ENCODE results near the gene PMEPA1.

PMEPA1 gene

GRCh38 chr20:57713951-57714350 is 4.1 kb upstream of the PMEPA1 start:
- no peaks in the 10 kb centered on the region for H3K36me3 Mint-ChIP-seq (ENCODE audit: low read depth)
- H3K9me3 Mint-ChIP-seq = no peaks in the 10 kb centered on the region
- H3K4me1 Mint-ChIP-seq = peaks cover 61% of the 10 kb centered on the region
- no peak for TF ChIP-seq CTCF (IDR thresholded peaks at IDR 0.05; ENCODE audit: unreplicated experiment in 3 of 3)
- H3K27ac Mint-ChIP-seq = no peak overlapping the region
- no peaks in the 10 kb centered on the region for H3K27me3 Mint-ChIP-seq (ENCODE audit: low read depth)
- H3K4me3 Mint-ChIP-seq = no peak overlapping the region

- Mint-ChIP-seq H3K9me3 (no peaks in the 10 kb centered on the region), H3K4me3 (peak overlapping the region in 2 of 3 experiments; percentile 24 to 41), H3K27me3 (ENCODE audit: low read depth) (no peaks in the 10 kb centered on the region), H3K4me1 (peaks cover 57% of the 10 kb centered on the region), H3K27ac (peak overlapping the region in 2 of 3 experiments; percentile 82 to 86), H3K36me3 (ENCODE audit: low read depth) (no peaks in the 10 kb centered on the region)
- TF ChIP-seq CTCF (IDR thresholded peaks at IDR 0.05; ENCODE audit: unreplicated experiment in 3 of 3) = no peak
Measured at GRCh38 chr20:57713505-57713903, 3.7 kb upstream of the PMEPA1 start.

GRCh38 chr20:57712851-57713504 is 3.2 kb upstream of the PMEPA1 start:
- H3K4me1 Mint-ChIP-seq = peaks cover 52% of the 10 kb centered on the region
- no peak for TF ChIP-seq CTCF (IDR thresholded peaks at IDR 0.05; ENCODE audit: unreplicated experiment in 3 of 3)

GRCh38 chr20:57712341-57712740 is 2.5 kb upstream of the PMEPA1 start:
- peak overlapping the region; percentile 64 to 92 (median 79) for H3K4me3 Mint-ChIP-seq
- peaks cover 5% of the 10 kb centered on the region for H3K27me3 Mint-ChIP-seq (ENCODE audit: low read depth)
- H3K36me3 Mint-ChIP-seq (ENCODE audit: low read depth) = no peaks in the 10 kb centered on the region
- TF ChIP-seq CTCF (IDR thresholded peaks at IDR 0.05; ENCODE audit: unreplicated experiment in 3 of 3) = no peak
- H3K9me3 Mint-ChIP-seq = no peaks in the 10 kb centered on the region
- H3K27ac Mint-ChIP-seq = peak overlapping the region in 2 of 3 experiments; percentile 78 to 82
- H3K4me1 Mint-ChIP-seq = peaks cover 51% of the 10 kb centered on the region

More at GRCh38 chr20:57712851-57713504, 3.2 kb upstream of the PMEPA1 start:
- H3K27me3 Mint-ChIP-seq (ENCODE audit: low read depth) = peaks cover 1% of the 10 kb centered on the region
- H3K4me3 Mint-ChIP-seq = peak overlapping the region in 2 of 3 experiments; percentile 49 to 79
- no peaks in the 10 kb centered on the region for H3K36me3 Mint-ChIP-seq (ENCODE audit: low read depth)
- H3K27ac Mint-ChIP-seq = peak overlapping the region in 2 of 3 experiments; percentile 82 to 86
- H3K9me3 Mint-ChIP-seq = no peaks in the 10 kb centered on the region

DNA sequence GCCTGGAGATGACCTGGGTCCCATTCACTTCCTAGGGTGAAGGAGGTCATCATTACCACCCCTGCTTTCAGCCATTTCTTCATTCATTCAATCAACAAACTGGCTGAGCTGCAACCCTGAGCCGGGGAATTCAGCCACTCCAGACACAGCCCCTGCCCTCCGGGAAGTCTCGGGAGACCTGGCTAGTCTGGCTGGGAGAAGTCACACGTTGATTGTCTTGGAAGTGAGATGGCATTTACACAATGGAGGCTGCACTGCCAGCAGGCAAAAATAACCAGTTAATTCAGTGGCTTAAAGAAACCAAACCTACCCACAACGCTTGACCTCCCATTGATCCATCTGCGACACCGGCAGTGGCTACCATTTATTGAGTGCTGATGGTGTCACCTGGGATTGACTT is 2.0 kb upstream of the PMEPA1 start:
- peak overlapping the region; percentile 64 to 92 (median 92) for H3K4me3 Mint-ChIP-seq
- peaks cover 5% of the 10 kb centered on the region for H3K27me3 Mint-ChIP-seq (ENCODE audit: low read depth)
- no peaks in the 10 kb centered on the region for H3K36me3 Mint-ChIP-seq (ENCODE audit: low read depth)
- H3K9me3 Mint-ChIP-seq = no peaks in the 10 kb centered on the region
- peak overlapping the region in 2 of 3 experiments; percentile 78 to 82 for H3K27ac Mint-ChIP-seq
- TF ChIP-seq CTCF (IDR thresholded peaks at IDR 0.05; ENCODE audit: unreplicated experiment in 3 of 3) = no peak
- H3K4me1 Mint-ChIP-seq = peaks cover 52% of the 10 kb centered on the region

GRCh38 chr20:57711311-57711712 is 1.5 kb upstream of the PMEPA1 start:
- Mint-ChIP-seq H3K27me3 (ENCODE audit: low read depth) (peaks cover 5% of the 10 kb centered on the region), H3K27ac (peak overlapping the region; percentile 80 to 93 (median 92)), H3K4me3 (peak overlapping the region; percentile 90 to 92 (median 92)), H3K36me3 (ENCODE audit: low read depth) (no peaks in the 10 kb centered on the region), H3K9me3 (no peaks in the 10 kb centered on the region), H3K4me1 (peaks cover 53% of the 10 kb centered on the region)
- TF ChIP-seq CTCF (IDR thresholded peaks at IDR 0.05; ENCODE audit: unreplicated experiment in 3 of 3) = no peak

All from nephron (organoid).